NCI-H748 treated with DMSO at 0.1 percent for 48 hours (cell line): Measurements from ENCODE around the gene HMG20B.
"Not testable (repeated sequence)": the region's sequence is repeated elsewhere in the genome, so short reads cannot be mapped to it uniquely, and the experiment has no call there.

Experiments
- DNase-seq: peaks from one replicate; lab custom pipeline; 2025; lab: John Stamatoyannopoulos, UW

Gene HMG20B

DNA sequence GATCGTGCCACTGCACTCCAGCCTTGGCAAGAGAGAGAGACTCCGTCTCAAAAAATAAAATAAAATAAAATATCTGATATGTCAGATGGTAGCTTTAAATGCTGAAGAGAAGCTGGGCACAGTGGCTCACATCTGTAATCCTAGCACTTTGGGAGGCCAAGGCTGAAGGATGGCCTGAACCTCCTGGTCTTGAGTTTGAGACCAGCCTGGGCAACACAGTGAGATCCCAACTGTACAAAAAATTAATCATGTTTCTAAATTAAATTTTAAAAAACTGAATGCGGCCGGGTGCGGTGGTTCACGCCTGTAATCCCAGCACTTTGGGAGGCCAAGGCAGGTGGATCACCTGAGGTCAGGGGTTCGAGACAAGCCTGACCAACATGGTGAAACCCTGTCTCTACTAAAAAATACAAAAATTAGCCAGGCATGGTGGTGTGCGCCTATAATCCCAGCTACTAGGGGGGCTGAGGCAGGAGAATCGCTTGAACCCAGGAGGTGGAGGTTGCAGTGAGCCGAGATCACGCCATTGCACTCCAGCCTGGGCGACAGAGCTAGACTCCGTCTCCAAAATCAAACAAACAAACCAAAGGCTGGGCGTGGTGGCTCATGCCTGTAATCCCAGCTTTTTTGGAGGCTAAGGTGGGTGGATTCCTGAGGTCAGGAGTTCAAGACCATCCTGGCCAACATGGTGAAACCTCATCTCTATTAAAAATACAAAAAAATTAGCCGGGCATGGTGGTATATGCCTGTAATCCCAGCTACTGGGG lies 11.5 kb downstream of the HMG20B start:
- not testable (repeated sequence) for DNase-seq

DNA sequence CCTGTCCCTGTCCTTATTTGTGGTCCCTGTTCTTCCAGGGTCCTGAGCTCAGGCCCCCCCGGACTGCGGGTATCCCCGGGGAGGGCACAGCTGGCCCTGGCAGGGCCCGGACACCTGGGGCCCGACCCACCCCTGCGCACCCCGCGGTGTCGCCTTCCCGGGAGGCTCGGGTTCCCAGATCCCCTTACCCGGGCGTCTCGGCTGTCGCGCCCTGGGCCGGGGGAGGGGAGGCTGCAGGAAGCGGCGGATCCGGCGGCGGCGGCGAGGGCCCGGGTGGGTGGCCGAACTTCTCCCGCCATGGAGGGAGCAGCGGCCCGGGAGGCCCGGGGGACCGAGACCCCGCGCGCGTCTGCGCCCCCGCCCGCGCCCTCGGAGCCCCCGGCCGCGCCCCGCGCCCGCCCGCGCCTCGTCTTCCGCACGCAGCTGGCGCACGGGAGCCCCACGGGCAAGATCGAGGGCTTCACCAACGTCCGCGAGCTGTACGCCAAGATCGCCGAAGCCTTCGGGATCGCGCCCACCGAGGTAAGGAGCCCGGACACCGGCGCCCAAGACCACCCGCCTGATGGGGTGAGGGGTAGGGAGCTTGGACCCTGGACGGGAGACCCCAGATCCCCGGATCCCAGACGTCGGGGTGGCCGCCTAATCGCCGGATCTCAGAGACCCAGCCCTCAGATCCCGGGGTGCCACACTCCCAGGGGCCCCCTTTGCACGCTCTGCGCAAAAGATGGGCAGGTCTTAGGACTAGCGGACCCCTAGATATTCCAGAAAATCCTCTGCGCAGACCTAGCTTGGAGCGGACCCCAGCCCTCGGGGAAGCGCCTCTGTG lies 12.8 kb downstream of the HMG20B start, which contains the start of gene GIPC3:
Gene GIPC3 (plus strand): TSS at position 178 of the 826 bp plus-strand sequence. CDS start 120 bp downstream, at position 298.
- DNase-seq = no peak

DNA sequence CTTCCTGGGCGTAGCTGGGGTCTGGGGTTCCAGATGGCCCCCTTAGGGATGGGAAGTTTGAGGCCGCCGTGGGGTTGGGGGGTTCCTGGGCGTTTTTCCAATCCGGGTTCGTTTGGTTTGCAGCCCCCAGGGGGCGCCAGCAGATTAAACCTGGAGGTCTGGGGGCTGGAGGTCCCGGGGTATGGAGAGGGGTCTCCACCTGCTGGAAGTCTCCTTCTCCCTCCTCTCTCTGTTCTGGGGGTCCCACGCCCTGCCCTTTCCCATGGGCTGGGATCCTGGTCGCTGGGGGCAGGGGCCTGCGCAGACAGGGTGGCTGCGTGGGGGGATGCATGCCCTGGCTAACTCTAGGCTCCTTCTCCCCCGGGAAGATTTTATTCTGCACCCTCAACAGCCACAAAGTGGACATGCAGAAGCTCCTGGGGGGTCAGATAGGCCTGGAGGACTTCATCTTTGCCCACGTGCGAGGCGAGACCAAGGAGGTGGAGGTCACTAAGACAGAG lies 13.4 kb downstream of the HMG20B start:
- DNase-seq = no peak

DNA sequence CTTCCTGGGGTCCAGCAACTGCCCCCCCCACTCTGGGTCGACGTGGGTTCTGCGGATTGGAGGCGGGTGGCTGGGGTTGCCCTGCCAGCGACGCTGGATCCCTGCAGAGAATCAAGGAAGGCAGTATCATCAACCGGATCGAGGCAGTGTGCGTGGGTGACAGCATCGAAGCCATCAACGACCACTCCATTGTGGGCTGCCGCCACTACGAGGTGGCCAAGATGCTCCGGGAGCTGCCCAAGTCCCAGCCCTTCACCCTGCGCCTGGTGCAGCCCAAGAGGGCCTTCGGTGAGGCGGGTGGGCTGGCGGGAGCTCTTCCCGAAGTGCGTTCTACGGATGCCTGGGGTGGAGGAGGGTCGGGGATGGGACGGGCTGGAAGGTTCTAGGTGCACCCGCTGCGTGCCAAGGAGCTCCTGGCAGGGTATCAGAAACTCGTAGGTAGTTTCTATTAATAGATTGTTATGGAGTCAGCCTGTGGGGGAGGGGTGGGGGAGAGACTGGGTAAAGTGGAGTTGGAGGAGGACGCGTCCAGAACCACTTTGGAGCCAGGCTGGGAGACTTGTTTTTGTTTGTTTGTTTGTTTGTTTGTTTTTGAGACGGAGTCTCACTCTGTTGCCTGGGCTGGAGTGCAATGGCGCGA lies 14.1 kb downstream of the HMG20B start:
- DNase-seq = no peak

DNA sequence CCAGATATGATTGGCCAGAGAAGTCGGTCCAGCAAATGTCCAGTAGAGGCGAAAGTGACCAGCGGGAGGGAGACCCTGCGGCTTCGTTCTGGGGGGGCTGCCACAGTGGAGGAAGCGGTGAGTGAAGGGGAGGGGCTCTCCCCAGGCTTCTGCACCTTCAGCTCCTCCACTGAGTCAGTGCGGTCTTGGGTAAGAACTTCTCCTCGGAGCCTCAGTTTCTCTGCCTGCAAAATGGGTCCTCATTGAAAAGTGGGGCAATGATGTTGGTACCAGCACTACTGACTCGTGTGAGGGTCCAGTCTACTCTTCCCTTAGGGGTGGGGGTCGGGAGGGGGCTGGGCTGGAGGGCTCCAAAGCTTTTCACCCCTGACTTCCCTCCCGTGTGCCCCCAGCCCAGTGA lies 16.7 kb downstream of the HMG20B start:
- DNase-seq = no peak

DNA sequence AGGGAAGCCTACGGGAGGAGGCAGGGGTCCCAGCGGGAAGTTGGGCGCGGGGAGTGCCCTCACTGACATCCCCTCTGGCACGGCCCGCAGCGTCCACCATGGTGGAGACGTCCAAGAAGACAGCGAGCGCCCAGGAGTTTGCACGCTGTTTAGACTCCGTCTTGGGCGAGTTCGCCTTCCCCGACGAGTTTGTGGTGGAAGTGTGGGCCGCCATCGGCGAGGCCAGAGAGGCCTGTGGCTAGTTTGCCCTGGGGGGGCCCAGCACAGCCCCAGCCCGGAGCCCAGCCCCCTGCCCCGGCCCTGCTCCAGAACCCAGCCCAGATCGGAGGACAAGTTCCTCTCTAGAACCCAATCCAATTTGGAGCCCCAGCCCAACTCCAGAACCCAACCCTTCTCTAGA lies 17.2 kb downstream of the HMG20B start:
- DNase-seq = no peak

DNA sequence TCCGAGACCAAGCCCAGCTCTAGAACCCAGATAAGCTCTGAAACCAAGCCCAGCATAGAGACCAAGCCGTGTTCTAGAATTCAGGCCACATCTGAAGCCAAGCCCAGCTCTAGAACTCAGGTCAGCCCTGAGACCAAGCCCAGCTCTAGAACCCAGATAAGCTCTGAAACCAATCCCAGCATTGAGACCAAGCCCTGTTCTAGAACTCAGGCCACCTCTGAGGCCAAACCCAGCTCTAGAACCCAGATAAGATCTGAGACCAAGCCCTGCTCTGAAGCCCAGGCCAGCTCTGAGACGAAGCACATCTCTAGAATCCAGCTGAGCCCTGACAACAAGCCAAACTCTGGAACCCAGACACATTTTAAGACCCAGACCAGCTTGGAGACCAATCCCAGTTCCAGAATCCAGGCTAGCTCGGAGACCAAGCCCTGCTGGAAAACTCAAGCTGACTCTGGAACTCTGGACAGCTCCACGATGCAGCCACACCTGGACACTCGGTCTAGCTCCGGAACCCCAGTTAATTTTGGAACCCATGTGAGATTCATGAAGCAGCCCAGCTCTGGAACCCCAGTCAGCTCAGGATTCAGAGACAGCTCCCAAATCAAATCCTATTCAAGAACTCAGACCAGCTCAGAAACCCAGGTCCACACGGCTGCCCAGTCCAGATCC lies 18.4 kb downstream of the HMG20B start:
- DNase-seq = no peak

DNA sequence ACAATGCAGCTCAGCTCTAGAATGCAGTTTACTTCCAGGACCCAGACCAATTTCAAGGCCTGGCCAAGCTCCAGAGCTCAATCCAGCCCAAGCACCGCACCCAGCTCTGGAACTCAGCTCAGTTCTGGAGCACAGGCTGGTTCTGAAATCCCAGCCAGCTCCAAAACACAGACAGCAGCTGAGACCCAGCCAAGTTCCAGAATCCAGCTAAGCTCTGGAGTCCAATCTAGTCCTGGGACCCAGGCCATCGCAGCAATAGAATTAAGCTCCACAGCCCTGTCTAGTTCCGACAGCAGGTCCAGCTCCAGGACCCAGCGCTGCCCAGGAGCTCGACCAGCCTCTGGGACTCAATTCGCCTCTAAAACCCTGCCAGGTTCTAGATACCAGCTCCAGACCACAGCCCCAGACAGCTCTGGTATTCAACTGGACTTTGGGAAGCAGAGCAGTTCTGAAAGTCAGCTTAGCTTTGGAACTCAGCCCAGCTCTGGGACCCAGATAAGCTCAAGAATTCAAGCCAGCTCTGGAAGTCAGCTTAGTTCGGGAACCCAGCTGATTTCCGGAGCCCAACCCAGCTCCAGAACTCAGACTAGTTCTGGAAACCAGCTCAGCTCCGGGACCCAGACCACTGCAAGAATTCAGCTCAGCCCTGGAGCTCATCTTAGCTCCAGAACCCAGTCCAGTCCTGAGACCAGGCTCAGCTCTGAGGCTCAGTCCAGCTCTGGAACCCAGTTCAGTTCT lies 19.3 kb downstream of the HMG20B start:
- no peak for DNase-seq

DNA sequence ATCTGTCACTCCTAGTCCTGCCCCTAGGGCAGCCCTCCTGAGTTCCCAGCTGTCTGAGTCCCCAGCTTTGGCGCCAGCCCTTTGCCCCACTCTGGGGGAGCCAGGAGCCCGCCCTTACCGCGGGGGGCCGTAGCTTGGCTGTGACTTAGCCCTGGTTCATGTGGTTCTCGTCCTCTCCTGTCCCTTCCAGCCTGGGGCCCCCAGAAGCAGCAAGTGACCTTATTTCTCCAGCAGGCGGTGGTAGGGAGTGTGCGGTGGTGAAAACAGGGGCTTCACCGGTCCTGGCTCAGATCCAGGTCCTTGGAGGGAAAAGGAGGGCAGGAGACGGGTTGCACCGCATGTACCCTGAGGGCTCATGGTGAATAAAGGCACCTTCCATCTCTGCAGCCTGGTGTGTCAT lies 20.4 kb downstream of the HMG20B start:
- DNase-seq = no peak

DNA sequence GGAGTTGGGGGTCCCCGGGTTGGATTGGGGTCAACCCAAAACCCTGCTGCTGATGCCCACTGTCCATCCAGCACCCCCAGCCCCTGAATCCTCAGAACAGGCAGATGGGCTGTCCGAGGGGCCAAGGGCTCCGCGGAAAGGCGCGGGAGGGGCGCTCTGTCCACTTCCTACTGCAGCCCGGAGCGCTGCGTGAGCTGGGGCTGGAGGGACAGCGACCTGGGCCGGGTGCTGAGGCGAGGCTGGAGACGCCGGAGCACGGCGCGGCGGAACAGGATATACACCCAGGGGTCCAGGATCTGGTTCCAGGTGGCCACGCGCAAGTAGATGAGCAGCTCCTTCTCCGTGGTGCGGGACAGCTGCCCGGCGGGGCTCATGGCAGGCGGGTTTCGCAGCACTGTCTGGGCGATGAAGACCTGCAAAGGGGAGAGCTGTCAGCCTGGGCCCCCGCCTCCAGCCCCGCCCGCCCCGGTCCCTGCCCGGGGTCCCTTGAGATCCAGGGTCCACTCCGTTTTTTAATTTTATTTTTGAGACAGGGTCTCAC lies 22.8 kb downstream of the HMG20B start:
- no peak for DNase-seq

DNA sequence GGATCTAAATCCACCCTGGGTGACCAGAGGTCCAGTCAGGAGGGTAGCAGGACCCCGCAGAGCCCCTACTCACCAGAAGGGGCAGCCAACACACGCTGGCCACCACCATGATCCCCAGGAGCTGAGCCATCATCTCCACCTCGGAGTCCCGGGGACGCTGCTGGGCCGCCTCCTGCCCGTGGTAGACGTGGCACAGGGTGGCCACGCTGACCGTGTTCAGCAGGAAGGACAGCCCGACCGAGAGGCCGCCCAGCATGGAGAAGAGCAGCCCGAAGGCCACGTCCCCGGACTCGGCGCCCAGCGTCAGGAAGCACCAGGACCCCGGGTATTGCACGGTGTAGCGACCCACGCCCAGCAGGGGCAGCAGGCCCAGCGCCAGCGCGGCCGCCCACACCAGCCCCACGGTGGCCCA lies 27.0 kb downstream of the HMG20B start:
- no peak for DNase-seq

DNA sequence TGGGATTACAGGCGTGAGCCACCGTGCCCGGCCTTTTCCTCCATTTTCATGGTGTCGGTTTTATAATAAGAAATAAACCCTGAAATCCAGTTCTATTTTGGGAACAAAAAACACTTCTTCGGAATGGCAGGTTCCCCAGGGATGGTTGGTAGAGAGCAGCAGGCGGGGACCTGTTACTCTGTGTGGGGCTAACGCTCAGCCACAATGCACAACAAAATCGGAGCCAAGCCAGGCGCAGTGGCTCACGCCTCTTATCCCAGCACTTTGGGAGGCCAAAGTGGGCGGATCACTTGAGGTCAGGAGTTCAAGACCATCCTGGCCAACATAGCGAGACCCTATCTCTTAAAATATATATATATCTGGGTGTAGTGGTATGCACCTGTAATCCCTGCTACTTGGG lies 28.3 kb downstream of the HMG20B start:
- DNase-seq = no peak

DNA sequence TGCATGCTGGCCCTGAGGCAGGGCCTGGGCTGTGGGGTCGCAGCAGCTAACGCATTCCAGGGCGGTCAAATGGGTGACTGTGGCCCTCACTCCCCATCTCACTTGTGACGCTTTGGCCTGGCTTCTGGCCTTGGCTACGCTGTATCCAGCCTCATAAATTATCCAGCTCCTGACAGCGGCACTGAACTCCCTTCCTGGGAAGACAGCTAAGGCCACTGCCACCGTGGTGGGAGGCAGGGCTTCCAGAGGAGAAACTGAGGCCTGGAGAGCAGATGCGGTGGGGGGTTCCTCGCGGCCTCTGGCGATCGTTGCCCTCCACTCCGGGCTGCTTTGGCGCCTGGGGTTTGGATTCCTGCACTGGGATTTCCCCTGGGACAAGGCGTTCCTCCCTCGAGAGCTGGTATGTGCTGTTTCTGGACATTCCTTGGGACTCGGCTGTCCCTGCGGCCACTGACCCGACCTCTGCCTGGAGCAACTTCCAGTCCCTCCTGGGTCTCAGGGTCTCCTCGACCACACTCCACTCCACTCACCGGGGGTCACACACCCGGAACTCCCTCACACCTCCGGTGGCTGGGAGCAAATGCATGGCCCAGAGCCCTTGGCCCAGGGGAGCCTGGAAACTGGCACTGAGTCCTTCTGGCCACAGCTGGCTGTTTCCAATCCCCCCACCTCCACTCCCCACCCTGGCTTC lies 30.5 kb downstream of the HMG20B start:
- no peak for DNase-seq

DNA sequence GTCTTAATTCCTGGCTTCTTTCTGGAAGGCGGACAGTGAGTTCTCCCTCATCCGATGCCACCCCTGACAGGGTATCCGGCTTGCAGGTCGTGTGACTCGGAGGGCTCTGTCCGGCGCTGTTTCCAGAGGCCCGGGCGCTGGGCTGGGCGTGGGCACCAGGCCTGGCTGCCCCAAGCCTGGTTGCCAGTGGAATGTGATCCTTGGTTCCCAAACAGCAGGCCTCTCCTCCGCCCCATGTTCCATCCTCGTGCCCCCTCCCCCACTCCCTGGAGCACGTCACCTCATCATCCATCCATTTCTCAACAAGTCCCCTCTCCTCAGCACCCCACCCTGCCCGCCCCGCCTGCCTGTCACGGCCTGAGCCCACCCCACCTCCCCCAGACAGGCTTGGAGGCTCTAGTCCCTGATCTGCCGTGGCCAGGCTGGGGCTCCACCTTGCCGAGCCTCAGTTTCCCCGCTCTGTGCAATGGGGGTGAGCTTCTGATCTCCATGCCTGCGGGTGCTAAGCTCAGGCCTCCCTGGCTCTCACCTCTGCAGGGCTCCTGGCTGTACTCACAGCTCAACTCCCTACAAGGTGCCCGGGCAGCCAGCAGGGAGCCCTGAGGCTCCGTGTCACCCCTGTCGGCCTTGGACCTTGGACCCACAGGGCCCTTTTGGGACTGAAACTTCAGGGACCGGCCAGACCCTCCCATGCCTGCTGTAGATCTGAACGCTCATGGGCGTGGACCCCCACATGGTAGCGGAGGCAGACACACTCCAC lies 31.7 kb downstream of the HMG20B start:
- DNase-seq = no peak

DNA sequence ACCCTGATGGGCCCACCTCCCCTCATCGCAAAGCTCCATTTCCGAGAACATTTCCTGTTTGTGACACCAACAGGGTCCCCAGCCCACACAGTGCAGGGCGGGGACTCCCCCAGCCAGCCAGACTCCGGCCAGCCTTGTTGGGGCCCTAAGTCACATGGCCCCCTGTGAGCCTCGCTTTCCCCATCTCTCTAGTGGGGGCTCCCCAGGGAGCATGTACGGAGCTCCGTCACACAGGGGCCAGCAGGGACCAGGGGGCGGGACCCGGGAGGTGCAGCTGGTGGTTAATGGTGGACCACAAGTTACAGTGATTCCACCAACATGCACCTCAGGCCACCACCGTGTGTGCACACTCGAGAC lies 32.2 kb downstream of the HMG20B start:
- no peak for DNase-seq

DNA sequence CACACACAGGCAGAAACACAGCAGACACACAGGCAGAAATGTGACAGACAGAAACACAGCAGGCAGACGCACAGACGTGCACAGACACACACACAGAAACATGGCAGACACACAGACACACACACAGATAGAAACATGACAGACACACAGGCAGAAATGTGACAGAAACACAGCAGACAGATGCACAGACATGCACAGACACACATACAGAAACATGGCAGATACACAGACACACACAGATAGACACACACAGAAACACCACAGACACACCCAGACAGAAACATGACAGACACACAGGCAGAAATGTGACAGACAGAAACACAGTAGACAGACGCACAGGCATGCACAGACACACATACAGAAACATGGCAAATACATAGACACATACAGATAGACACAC lies 32.6 kb downstream of the HMG20B start:
- DNase-seq = no peak

DNA sequence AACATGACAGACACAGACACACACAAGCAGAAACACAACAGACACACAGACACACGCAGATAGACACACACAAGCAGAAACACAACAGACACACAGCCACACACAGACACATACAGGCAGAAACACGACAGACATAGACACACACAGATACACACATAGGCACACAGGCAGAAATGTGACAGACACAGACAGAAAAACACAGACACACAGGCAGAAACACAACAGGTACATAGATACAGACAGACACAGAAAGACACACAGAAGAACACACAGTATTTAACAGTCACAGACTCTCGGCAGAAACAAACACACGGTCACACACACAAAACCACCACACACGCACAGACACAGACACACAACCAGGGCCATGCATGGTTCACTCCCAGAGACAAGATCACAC lies 33.0 kb downstream of the HMG20B start:
- no peak for DNase-seq

DNA sequence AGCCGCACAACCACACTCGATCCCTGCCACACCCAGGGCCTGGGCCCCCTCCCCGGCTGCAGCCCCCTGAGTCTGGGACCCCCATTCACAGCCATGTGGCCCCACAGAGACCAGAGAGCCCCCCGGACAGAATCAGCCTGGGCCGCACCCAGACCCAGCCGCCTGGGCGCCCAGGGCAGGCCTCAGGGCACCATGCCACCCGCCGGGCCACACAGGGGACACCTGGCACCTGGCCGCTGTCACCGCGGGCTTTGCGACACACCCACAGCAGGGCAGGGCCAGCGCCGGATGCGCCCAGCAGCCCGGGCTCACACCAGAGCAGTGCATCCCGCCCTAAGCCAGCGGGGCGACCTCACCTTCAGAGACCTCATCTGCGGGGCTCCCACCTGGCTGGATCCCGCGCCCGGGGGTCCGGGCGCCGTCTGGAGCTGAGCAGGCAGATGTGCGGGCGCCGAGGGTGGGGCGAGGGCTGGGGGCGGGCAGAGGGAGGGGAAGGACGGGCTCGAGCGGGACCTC lies 33.5 kb downstream of the HMG20B start:
- DNase-seq = no peak

DNA sequence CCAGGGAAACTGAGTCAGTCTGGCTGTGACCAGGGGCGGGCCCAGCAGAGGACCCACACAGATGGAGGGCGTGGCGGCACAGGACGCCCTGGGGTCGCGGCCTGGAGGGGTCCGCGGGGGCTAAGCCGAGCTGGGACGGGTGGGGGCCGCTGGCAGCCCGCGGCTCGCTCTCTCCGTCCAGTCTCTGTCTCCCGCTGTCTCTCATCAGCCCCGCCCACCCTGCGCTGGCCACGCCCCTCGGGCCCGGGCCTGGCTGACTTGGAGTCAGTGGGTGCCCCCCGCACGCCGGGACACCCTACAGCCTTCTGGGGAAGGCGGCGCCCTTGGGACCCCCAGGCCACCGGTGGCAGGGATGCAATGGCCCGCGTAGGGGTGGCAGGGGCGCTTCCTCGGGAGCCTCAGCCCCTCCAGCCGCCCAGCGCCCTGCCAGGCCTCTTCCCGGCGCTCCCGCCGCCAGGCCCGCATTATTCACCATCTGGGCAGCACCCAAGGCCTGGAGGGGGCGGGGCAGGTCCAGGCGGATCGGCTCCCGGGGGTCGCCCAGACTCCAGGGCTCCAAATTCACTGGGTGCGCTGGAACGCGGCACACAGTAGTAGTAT lies 34.0 kb downstream of the HMG20B start, which contains the start of gene TBXA2R:
Gene TBXA2R (minus strand): TSS at position 186 of the 600 bp plus-strand sequence. CDS start 6,241 bp downstream, outside the sequence.
- DNase-seq = no peak
